K562 (cell line): ENCODE results near the gene UPP1. TPM values are rescaled to one million over a fixed set of nuclear protein-coding genes. Genes with fewer than 3 reads are reported as not detected.
A peak's percentile ranks its signal among the peaks of the same experiment; 100 is the strongest.

Experiments used
- ARHGAP35 ChIP-seq: fragments of 450-650 bp; IDR thresholded peaks from 2 replicates; pipeline ENCODE4 v1.6.1; 2018; ENCODE audit not compliant: partially characterized antibody
- CTCFL ChIP-seq: IDR thresholded peaks from 2 replicates; pipeline ENCODE4 v1.6.1; 2011; ENCODE audit warnings: borderline replicate concordance, low read depth, mild to moderate bottlenecking, moderate library complexity, low read length; ENCODE audit not compliant: insufficient read depth, poor library complexity, severe bottlenecking
- ESRRA ChIP-seq: fragments of 450-650 bp; IDR thresholded peaks from 2 replicates; pipeline ENCODE4 v1.6.1; 2014; ENCODE audit warnings: low read depth, mild to moderate bottlenecking, moderate library complexity, borderline replicate concordance
- FOXA3 ChIP-seq, 2 experiments: fragments of 450-650 bp in 1 of 2; sonication (generic) in 1 of 2; formaldehyde crosslinking; IDR thresholded peaks in 1 of 2; conservative IDR thresholded peaks in 1 of 2; 2 replicates each; pipeline versions ENCODE4 v1.4.0 to v1.8.0; 2020 to 2022; ENCODE audit warnings: mild to moderate bottlenecking in 2 of 2, missing genetic modification reagents in 1 of 2
- FUS ChIP-seq: fragments of 200-400 bp; formaldehyde crosslinking; optimal IDR thresholded peaks from 2 replicates; pipeline ENCODE3; 2017; ENCODE audit warnings: low read depth, low read length
- HCFC1 ChIP-seq: IDR thresholded peaks from 2 replicates; pipeline ENCODE4 v1.6.1; 2012; ENCODE audit warnings: low read depth, low read length, improper control_type of control experiment
- HNRNPUL1 ChIP-seq: fragments of 200-400 bp; formaldehyde crosslinking; IDR thresholded peaks from 2 replicates; pipeline ENCODE4 v1.6.1; 2017; ENCODE audit warnings: low read length
- JUN ChIP-seq, 2 experiments: sonication (generic) in 1 of 2; formaldehyde crosslinking in 1 of 2; IDR thresholded peaks; 2 replicates each; pipeline versions ENCODE4 v1.6.1 to v1.8.0; 2012 to 2022; ENCODE audit warnings: borderline replicate concordance in 2 of 2, mild to moderate bottlenecking in 2 of 2, improper control_type of control experiment in 1 of 2, low read depth in 1 of 2, low read length in 1 of 2, missing genetic modification reagents in 1 of 2
- KLF16 ChIP-seq: IDR thresholded peaks from 2 replicates; pipeline ENCODE4 v1.6.1; 2016; ENCODE audit warnings: antibody characterized with exemption
- MCM2 ChIP-seq: fragments of 450-650 bp; IDR thresholded peaks from 2 replicates; pipeline ENCODE4 v1.6.1; 2017; ENCODE audit warnings: low read depth, mild to moderate bottlenecking
- PHB ChIP-seq: fragments of 250-450 bp; sonication (Bioruptor Pico); IDR thresholded peaks from 2 replicates; pipeline ENCODE4 v1.5.0; 2021
- SMARCE1 ChIP-seq: fragments of 450-650 bp; IDR thresholded peaks from 2 replicates; pipeline ENCODE4 v1.7.1; 2016; ENCODE audit warnings: mild to moderate bottlenecking
- SP1 ChIP-seq: sonication (generic); formaldehyde crosslinking; IDR thresholded peaks from 2 replicates; pipeline ENCODE4 v1.8.1; 2022; ENCODE audit warnings: mild to moderate bottlenecking, missing genetic modification reagents
- SPI1 ChIP-seq: IDR thresholded peaks from 2 replicates; pipeline ENCODE4 v1.6.1; 2011; ENCODE audit warnings: low read depth, low read length, control low read depth, borderline replicate concordance
- TCF3 ChIP-seq: sonication (generic); formaldehyde crosslinking; IDR thresholded peaks from 2 replicates; pipeline ENCODE4 v1.4.0; 2020; ENCODE audit warnings: mild to moderate bottlenecking, missing genetic modification reagents
- TEAD4 ChIP-seq, 2 experiments: sonication (generic) in 1 of 2; formaldehyde crosslinking in 1 of 2; IDR thresholded peaks; 2 replicates each; pipeline versions ENCODE4 v1.6.1 to v1.8.0; 2012 to 2022; ENCODE audit warnings: borderline replicate concordance in 1 of 2, inconsistent platforms in 1 of 2, low read length in 1 of 2, mild to moderate bottlenecking in 1 of 2, missing genetic modification reagents in 1 of 2
- polyA plus RNA-seq, 8 experiments: library from polyadenylated mRNA; depleted of rRNA in 4 of 8; stranded (reverse) in 5 of 8; unstranded in 3 of 8; fragments of >200 nt; fragmentation: Nextera tagmentation in 2 of 8; fragmentation: Illumina TruSeq in 1 of 8; extraction: Ambion mirVana in 2 of 8; extraction: Trizol in 1 of 8; gene quantifications; 2 replicates each; pipeline versions ENCODE4 v1.2.1 to v1.2.3, GENCODE V29; 2011 to 2014; ENCODE audit warnings: inconsistent platforms in 1 of 8, missing spikeins in 1 of 8
- total RNA-seq, 7 experiments: library from RNA; depleted of rRNA in 6 of 7; stranded (reverse); fragments of >200 nt in 6 of 7; fragmentation: Illumina TruSeq in 2 of 7; extraction: Trizol in 2 of 7; gene quantifications; 2 replicates each; pipeline versions ENCODE4 v1.2.1 to v1.2.3, GENCODE V29; 2011 to 2021; ENCODE audit warnings: low replicate concordance in 1 of 7
- TF ChIP-seq, protein P1 (sequence below): fragments of 250-450 bp; sonication (Bioruptor Pico); IDR thresholded peaks from 2 replicates; pipeline ENCODE4 v1.4.0; 2020; ENCODE audit warnings: mild to moderate bottlenecking, moderate library complexity
- TF ChIP-seq, protein P2 (sequence below), 3 experiments: fragments of 200-800 bp in 1 of 3; fragments of 250-450 bp in 1 of 3; fragments of 450-650 bp in 1 of 3; sonication (Bioruptor Pico) in 1 of 3; sonication (Bioruptor generic) in 1 of 3; formaldehyde crosslinking in 1 of 3; IDR thresholded peaks; 2 replicates each; pipeline versions ENCODE4 v1.6.1 to v1.8.0; 2016 to 2022; ENCODE audit warnings: mild to moderate bottlenecking in 2 of 3, missing genetic modification characterization in 2 of 3, missing compliant biosample characterization in 1 of 3, moderate library complexity in 1 of 3
- TF ChIP-seq, protein P3 (sequence below): fragments of 450-650 bp; IDR thresholded peaks from 2 replicates; pipeline ENCODE4 v1.6.1; 2018; ENCODE audit warnings: mild to moderate bottlenecking, low read depth; ENCODE audit not compliant: partially characterized antibody

The UPP1 gene
- total and polyA plus RNA-seq, 9 of the 15 experiments (the other 6 are each of a cell fraction or from before 2014, with no cell fraction given): 0.38 to 2.4 (median 0.61) TPM

GRCh38 chr7:48088559-48089045 is 463 bp upstream of the UPP1 start (continued):
- TF ChIP-seq, protein P1, sequence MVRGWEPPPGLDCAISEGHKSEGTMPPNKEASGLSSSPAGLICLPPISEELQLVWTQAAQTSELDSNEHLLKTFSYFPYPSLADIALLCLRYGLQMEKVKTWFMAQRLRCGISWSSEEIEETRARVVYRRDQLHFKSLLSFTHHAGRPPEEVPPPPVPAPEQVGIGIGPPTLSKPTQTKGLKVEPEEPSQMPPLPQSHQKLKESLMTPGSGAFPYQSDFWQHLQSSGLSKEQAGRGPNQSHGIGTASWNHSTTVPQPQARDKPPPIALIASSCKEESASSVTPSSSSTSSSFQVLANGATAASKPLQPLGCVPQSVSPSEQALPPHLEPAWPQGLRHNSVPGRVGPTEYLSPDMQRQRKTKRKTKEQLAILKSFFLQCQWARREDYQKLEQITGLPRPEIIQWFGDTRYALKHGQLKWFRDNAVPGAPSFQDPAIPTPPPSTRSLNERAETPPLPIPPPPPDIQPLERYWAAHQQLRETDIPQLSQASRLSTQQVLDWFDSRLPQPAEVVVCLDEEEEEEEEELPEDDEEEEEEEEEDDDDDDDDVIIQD (CRISPR knock-in tag): no peak
- no peak for TF ChIP-seq ARHGAP35
- TF ChIP-seq MCM2: no peak
- no peak for TF ChIP-seq PHB
- TF ChIP-seq TCF3 (CRISPR knock-in tag): no peak
- TF ChIP-seq, protein P2, sequence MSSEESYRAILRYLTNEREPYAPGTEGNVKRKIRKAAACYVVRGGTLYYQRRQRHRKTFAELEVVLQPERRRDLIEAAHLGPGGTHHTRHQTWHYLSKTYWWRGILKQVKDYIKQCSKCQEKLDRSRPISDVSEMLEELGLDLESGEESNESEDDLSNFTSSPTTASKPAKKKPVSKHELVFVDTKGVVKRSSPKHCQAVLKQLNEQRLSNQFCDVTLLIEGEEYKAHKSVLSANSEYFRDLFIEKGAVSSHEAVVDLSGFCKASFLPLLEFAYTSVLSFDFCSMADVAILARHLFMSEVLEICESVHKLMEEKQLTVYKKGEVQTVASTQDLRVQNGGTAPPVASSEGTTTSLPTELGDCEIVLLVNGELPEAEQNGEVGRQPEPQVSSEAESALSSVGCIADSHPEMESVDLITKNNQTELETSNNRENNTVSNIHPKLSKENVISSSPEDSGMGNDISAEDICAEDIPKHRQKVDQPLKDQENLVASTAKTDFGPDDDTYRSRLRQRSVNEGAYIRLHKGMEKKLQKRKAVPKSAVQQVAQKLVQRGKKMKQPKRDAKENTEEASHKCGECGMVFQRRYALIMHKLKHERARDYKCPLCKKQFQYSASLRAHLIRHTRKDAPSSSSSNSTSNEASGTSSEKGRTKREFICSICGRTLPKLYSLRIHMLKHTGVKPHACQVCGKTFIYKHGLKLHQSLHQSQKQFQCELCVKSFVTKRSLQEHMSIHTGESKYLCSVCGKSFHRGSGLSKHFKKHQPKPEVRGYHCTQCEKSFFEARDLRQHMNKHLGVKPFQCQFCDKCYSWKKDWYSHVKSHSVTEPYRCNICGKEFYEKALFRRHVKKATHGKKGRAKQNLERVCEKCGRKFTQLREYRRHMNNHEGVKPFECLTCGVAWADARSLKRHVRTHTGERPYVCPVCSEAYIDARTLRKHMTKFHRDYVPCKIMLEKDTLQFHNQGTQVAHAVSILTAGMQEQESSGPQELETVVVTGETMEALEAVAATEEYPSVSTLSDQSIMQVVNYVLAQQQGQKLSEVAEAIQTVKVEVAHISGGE (CRISPR knock-in tag; IDR thresholded peaks at IDR 0.05): peak in 1 of 3 experiments; percentile 10; a peak in 1 of 6 replicates
- peak; percentile 85 for TF ChIP-seq SMARCE1
- TF ChIP-seq TEAD4 (IDR thresholded peaks at IDR 0.05; ENCODE audit: low read length): no peak
- TF ChIP-seq TEAD4 (CRISPR knock-in tag; IDR thresholded peaks at IDR 0.05; ENCODE audit: borderline replicate concordance): no peak
- TF ChIP-seq SP1 (CRISPR knock-in tag): peak; percentile 24; the same call in 1 of the 2 replicates
- no peak for TF ChIP-seq FOXA3 (CRISPR knock-in tag; conservative IDR thresholded peaks at IDR 0.05 in 1 of 2, IDR thresholded peaks at IDR 0.05 in 1 of 2)
- TF ChIP-seq JUN (IDR thresholded peaks at IDR 0.05; ENCODE audit: borderline replicate concordance, low read depth, low read length): peak; percentile 76; the same call in 1 of the 2 replicates
- no peak for TF ChIP-seq JUN (CRISPR knock-in tag; IDR thresholded peaks at IDR 0.05; ENCODE audit: borderline replicate concordance)
- TF ChIP-seq FUS: no peak
- no peak for TF ChIP-seq HNRNPUL1
- TF ChIP-seq KLF16: 0 out of 2 replicates have a peak, but pooled peaks have one; percentile 60
- TF ChIP-seq HCFC1: no peak
- TF ChIP-seq, protein P3, sequence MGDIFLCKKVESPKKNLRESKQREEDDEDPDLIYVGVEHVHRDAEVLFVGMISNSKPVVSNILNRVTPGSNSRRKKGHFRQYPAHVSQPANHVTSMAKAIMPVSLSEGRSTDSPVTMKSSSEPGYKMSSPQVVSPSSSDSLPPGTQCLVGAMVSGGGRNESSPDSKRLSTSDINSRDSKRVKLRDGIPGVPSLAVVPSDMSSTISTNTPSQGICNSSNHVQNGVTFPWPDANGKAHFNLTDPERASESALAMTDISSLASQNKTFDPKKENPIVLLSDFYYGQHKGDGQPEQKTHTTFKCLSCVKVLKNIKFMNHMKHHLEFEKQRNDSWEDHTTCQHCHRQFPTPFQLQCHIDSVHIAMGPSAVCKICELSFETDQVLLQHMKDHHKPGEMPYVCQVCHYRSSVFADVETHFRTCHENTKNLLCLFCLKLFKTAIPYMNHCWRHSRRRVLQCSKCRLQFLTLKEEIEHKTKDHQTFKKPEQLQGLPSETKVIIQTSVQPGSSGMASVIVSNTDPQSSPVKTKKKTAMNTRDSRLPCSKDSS: no peak
- peak; percentile 82 for TF ChIP-seq SPI1
- TF ChIP-seq ESRRA: peak; percentile 93
- no peak for TF ChIP-seq CTCFL
